DND-41 (cell line): Measurements from ENCODE around the gene TSHZ2.

ENCODE experiments used
- ATAC-seq: fragments of 200-7000 bp; cut with Tn5 transposase; 3 replicates; pipeline ENCODE4 v1.9.1; 2021; ENCODE audit warnings: low read depth; ENCODE audit not compliant: insufficient read depth
- DNase-seq: peaks from one replicate; pipeline ENCODE4 v3.0.0-alpha.2; 2020
- H2AFZ ChIP-seq: 2 replicates; pipeline ENCODE4 v1.6.0; 2012; ENCODE audit warnings: low read depth, low read length
- H3K27ac ChIP-seq: 2 replicates; pipeline ENCODE4 v1.5.1; 2012; ENCODE audit warnings: low read length, inconsistent platforms
- H3K27me3 ChIP-seq: fragments of 200-600 bp; sonication (generic); 2 replicates; pipeline ENCODE4 v1.6.0; 2012; ENCODE audit warnings: low read length, mild to moderate bottlenecking, inconsistent platforms; ENCODE audit not compliant: insufficient read depth, poor library complexity
- H3K36me3 ChIP-seq: 2 replicates; pipeline ENCODE4 v1.5.1; 2012; ENCODE audit warnings: low read length, inconsistent platforms; ENCODE audit not compliant: insufficient read depth
- H3K4me1 ChIP-seq: 2 replicates; pipeline ENCODE4 v1.5.1; 2012; ENCODE audit warnings: mild to moderate bottlenecking, low read length; ENCODE audit not compliant: insufficient read depth
- H3K4me2 ChIP-seq: 2 replicates; pipeline ENCODE4 v1.6.0; 2012; ENCODE audit warnings: mild to moderate bottlenecking, moderate library complexity, low read length, inconsistent platforms; ENCODE audit not compliant: insufficient read depth
- H3K4me3 ChIP-seq, 2 experiments: fragments of 200-600 bp in 1 of 2; shearing (Covaris generic) in 1 of 2; 2 replicates each; pipeline ENCODE4 v1.5.1; 2012 to 2016; ENCODE audit warnings: inconsistent platforms in 2 of 2, low read length in 2 of 2, mild to moderate bottlenecking in 2 of 2, low read depth in 1 of 2, moderate library complexity in 1 of 2
- H3K79me2 ChIP-seq: 2 replicates; pipeline ENCODE4 v1.6.0; 2012; ENCODE audit warnings: low read length, inconsistent platforms; ENCODE audit not compliant: insufficient read depth
- H3K9ac ChIP-seq: 2 replicates; pipeline ENCODE4 v1.6.0; 2012; ENCODE audit warnings: low read depth, mild to moderate bottlenecking, inconsistent platforms, low read length, moderate library complexity
- H3K9me3 ChIP-seq: 2 replicates; pipeline ENCODE4 v1.5.1; 2012; ENCODE audit warnings: low read length, moderate library complexity, mild to moderate bottlenecking, inconsistent platforms; ENCODE audit not compliant: insufficient read depth, severe bottlenecking
- H4K20me1 ChIP-seq: 2 replicates; pipeline ENCODE4 v1.6.0; 2012; ENCODE audit warnings: low read length; ENCODE audit not compliant: insufficient read depth
- EZH2 ChIP-seq: IDR thresholded peaks from 3 replicates; pipeline ENCODE4 v1.6.1; 2012; ENCODE audit warnings: borderline replicate concordance, low read depth, mild to moderate bottlenecking, moderate library complexity, low read length, inconsistent platforms; ENCODE audit not compliant: severe bottlenecking
- TF ChIP-seq, protein P1 (sequence below): IDR thresholded peaks from 2 replicates; pipeline ENCODE4 v1.5.1; 2012; ENCODE audit warnings: borderline replicate concordance, low read length, moderate library complexity, mild to moderate bottlenecking; ENCODE audit not compliant: poor library complexity, severe bottlenecking; ENCODE audit errors: extremely low read depth

The TSHZ2 gene

DNA sequence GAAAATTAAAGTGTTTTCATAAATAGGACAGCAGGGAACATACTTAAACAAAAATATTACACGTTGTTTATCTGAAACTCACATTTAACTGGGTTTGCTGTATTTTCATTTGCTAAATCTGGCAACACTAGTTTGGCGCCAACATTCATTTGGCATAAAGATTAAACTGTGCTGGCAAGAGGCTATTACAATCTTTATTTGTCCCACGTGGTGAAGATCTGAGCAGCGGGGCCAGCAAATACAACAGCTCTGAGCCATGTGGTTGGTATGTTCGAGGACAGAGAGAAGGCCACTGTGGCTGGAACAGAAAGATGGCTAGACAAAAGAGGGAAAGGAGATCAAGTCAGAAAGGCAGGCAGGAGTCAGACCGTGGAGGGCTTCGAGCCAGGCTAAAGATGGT lies 387.3 kb downstream of the TSHZ2 start:
- Histone ChIP-seq H2AFZ (no peak overlapping the region), H3K79me2 (no peaks in the 10 kb centered on the region), H4K20me1 (no peaks in the 10 kb centered on the region), H3K4me1 (no peaks in the 10 kb centered on the region), H3K27me3 (peaks cover 9% of the 10 kb centered on the region), H3K9me3 (peaks cover 6% of the 10 kb centered on the region), H3K27ac (no peak overlapping the region), H3K36me3 (no peaks in the 10 kb centered on the region), H3K9ac (no peak overlapping the region), H3K4me3 (no peak overlapping the region), H3K4me2 (no peak overlapping the region)
- ATAC-seq, result no peak
- TF ChIP-seq, protein P1, sequence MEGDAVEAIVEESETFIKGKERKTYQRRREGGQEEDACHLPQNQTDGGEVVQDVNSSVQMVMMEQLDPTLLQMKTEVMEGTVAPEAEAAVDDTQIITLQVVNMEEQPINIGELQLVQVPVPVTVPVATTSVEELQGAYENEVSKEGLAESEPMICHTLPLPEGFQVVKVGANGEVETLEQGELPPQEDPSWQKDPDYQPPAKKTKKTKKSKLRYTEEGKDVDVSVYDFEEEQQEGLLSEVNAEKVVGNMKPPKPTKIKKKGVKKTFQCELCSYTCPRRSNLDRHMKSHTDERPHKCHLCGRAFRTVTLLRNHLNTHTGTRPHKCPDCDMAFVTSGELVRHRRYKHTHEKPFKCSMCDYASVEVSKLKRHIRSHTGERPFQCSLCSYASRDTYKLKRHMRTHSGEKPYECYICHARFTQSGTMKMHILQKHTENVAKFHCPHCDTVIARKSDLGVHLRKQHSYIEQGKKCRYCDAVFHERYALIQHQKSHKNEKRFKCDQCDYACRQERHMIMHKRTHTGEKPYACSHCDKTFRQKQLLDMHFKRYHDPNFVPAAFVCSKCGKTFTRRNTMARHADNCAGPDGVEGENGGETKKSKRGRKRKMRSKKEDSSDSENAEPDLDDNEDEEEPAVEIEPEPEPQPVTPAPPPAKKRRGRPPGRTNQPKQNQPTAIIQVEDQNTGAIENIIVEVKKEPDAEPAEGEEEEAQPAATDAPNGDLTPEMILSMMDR, result no peak
- TF ChIP-seq EZH2, result no peak
- DNase-seq, result no peak

DNA sequence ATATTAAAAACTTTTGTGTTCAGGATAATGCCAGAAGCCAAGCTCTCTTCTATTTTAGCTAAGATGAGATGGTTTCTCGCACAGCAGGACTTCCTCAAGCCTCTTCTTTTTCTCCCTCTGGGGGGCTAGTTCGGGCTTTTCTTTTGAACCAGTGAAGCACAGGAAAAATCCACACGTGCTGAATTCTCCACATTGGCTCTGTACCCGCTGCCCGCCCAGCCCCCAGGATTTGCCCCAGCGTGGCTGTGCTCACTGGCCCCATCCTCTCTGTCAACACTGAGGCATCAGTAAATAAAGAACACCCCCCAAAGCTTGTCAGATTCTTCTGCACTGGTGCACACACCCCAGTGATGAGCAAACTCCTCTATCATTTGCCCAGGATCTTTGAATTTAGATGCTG lies 388.7 kb downstream of the TSHZ2 start:
- H3K4me3 ChIP-seq, result no peak overlapping the region
- no peaks in the 10 kb centered on the region for H4K20me1 ChIP-seq
- peaks cover 18% of the 10 kb centered on the region for H3K27me3 ChIP-seq
- no peak overlapping the region for H3K9ac ChIP-seq
- no peak for DNase-seq
- no peaks in the 10 kb centered on the region for H3K79me2 ChIP-seq
- no peak for ATAC-seq
- H3K4me2 ChIP-seq, result no peak overlapping the region
- H2AFZ ChIP-seq, result no peak overlapping the region
- H3K36me3 ChIP-seq, result no peaks in the 10 kb centered on the region
- TF ChIP-seq, protein P1, result no peak
- no peak for TF ChIP-seq EZH2
- no peak overlapping the region for H3K27ac ChIP-seq
- no peaks in the 10 kb centered on the region for H3K4me1 ChIP-seq
- peaks cover 2% of the 10 kb centered on the region for H3K9me3 ChIP-seq

DNA sequence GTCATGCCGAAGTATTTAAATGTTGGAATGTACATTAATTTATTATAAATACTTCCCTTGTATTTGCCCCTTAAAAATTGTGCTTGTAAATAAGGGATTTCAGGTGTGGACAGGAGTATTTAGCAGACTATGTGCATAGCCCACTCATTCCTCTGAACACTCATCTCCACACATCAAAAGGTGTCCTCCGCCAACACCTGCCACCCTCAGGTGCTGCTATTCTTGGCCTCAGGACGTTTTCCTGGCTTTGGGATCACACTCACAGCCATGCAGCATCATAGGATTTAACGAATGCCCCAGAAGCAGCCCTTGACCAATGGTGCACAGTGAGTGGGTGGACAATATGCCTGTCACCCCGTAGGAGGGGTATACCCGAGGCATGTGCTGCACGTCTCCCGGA lies 390.6 kb downstream of the TSHZ2 start:
- no peak overlapping the region for H3K4me2 ChIP-seq
- no peaks in the 10 kb centered on the region for H3K9me3 ChIP-seq
- DNase-seq, result no peak
- H4K20me1 ChIP-seq, result no peaks in the 10 kb centered on the region
- no peak overlapping the region for H3K4me3 ChIP-seq
- H3K27ac ChIP-seq, result no peak overlapping the region
- no peaks in the 10 kb centered on the region for H3K79me2 ChIP-seq
- peaks cover 20% of the 10 kb centered on the region for H3K27me3 ChIP-seq
- H3K36me3 ChIP-seq, result no peaks in the 10 kb centered on the region
- TF ChIP-seq EZH2, result no peak
- TF ChIP-seq, protein P1, result no peak
- H3K9ac ChIP-seq, result no peak overlapping the region
- no peaks in the 10 kb centered on the region for H3K4me1 ChIP-seq
- no peak overlapping the region for H2AFZ ChIP-seq
- no peak for ATAC-seq

DNA sequence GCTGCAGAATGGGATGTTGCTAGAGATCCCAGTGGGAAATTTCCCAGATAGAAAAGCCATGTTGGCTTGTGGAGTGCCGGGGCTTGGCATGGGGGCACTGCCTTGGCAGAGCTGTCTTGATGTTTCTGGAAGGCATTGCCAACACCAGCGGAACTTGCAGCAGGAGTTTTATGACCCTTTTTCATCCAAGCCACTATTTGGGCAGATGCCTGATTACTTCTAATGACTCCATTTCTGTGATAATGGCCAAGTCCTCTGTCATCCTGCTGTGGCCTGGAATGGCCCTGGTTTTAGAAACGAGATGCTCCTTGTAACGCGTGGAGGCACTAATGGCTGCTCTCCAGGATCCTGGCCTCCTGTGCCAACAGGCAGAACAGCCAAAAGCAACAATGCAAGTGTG lies 392.5 kb downstream of the TSHZ2 start:
- Histone ChIP-seq H3K4me1 (no peaks in the 10 kb centered on the region), H3K9me3 (no peaks in the 10 kb centered on the region), H2AFZ (no peak overlapping the region), H3K36me3 (no peaks in the 10 kb centered on the region), H4K20me1 (no peaks in the 10 kb centered on the region), H3K27me3 (peaks cover 17% of the 10 kb centered on the region), H3K27ac (no peak overlapping the region), H3K9ac (no peak overlapping the region), H3K4me3 (no peak overlapping the region), H3K4me2 (no peak overlapping the region), H3K79me2 (no peaks in the 10 kb centered on the region)
- ATAC-seq, result no peak
- no peak for DNase-seq
- no peak for TF ChIP-seq EZH2
- TF ChIP-seq, protein P1, result no peak
